ENCODE results near the gene CHSY1. TPM values are rescaled to one million over a fixed set of nuclear protein-coding genes. Genes with fewer than 3 reads are reported as not detected.

CHSY1 gene
- total and polyA plus RNA-seq, 2 donors (not counting 1 experiment from before 2014, with no cell fraction given): 4.7 to 20.3 TPM

DNA sequence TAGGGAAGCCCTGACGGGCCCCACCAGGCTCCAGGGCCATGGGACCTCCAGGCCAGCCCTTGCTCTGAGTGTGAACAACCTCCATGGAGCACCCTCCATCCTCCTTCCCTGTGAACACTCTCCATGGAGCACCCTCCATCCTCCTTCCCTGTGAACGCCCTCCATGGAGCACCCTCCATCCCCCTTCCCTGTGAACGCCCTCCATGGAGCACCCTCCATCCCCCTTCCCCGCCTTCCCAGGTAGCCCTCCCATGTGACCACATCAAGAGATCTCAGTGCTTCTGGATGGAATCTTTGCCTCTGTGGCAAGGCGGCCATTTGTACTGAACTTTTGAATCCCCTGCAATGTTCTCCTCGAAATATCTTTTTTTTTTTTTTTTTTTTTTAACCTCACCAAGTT is 66.5 kb downstream of the CHSY1 start:
- ChIA-PET POLR2A (no interaction called here), CTCF (no interaction called here)
- H3K27ac Mint-ChIP-seq: no peak overlapping the region

DNA sequence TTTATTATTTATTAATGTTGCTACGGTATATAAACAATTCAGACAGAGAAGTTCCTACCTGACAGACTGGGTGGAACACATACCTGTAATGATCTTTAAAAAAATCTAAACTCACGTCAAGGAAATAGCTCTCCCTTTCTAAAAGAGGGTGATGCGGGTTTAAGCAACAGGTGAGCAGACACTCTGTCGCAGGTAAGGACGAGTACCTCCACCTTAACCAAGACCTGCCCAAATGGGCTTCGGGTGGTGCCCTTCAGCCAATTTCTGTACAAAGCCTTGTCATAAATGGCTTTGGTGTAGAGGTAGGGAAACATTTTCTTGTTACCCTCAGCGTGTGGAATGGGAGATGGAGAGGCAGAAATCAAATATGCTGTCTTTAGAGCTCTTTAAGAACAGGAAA is 67.0 kb downstream of the CHSY1 start:
- Histone ChIP-seq H3K4me1 (ENCODE audit: control insufficient read depth in 2 of 2, insufficient read depth in 2 of 2, low read length in 2 of 2) (peaks cover 0 to 8% of the 10 kb centered on the region in 2 donors), H3K9me3 (ENCODE audit: control extremely low read depth in 1 of 3, control insufficient read depth in 2 of 3, insufficient read depth in 1 of 3, low read length in 2 of 3) (no peaks in the 10 kb centered on the region), H3K4me2 (replicated peaks; ENCODE audit: low read depth, low read length, poor library complexity, severe bottlenecking) (no peak overlapping the region), H3K9ac (ENCODE audit: low read length) (no peak overlapping the region), H3K79me2 (ENCODE audit: control insufficient read depth, insufficient read depth, low read length) (peaks cover 52% of the 10 kb centered on the region), H4K20me1 (ENCODE audit: control insufficient read depth, insufficient read depth, low read length, poor library complexity, severe bottlenecking) (peaks cover 37% of the 10 kb centered on the region), H3K27me3 (replicated peaks in 1 of 4; ENCODE audit: control extremely low read depth in 1 of 4, control insufficient read depth in 3 of 4, insufficient read depth in 4 of 4, low read length in 3 of 4) (no peaks in the 10 kb centered on the region), H3K4me3 (ENCODE audit: control extremely low read depth in 1 of 5, extremely low read depth in 1 of 5, insufficient read depth in 1 of 5, low read depth in 2 of 5, low read length in 4 of 5) (no peak overlapping the region), H2AFZ (ENCODE audit: insufficient read depth, low read depth, low read length, poor library complexity, severe bottlenecking) (no peak overlapping the region), H3K27ac (ENCODE audit: low read length in 2 of 2) (no peak overlapping the region), H3K36me3 (replicated peaks in 1 of 2; ENCODE audit: control extremely low read depth in 1 of 2, control insufficient read depth in 1 of 2, extremely low read depth in 1 of 2, insufficient read depth in 2 of 2, low read length in 1 of 2) (peaks cover 0 to 10% of the 10 kb centered on the region in 2 experiments)
- Mint-ChIP-seq H3K9me3 (ENCODE audit: insufficient read depth) (no peaks in the 10 kb centered on the region), H3K4me3 (no peak overlapping the region), H3K27ac (no peak overlapping the region), H3K27me3 (no peaks in the 10 kb centered on the region), H3K4me1 (peaks cover 19% of the 10 kb centered on the region)
- DNase-seq (no peak), ATAC-seq (ENCODE audit: low read depth) (no peak)
- CTCF ChIA-PET: no interaction called here
- TF ChIP-seq EZH2 (IDR thresholded peaks at IDR 0.05; ENCODE audit: borderline replicate concordance, insufficient read depth, low read depth, low read length, poor library complexity, severe bottlenecking): no peak
- TF ChIP-seq, protein P1, sequence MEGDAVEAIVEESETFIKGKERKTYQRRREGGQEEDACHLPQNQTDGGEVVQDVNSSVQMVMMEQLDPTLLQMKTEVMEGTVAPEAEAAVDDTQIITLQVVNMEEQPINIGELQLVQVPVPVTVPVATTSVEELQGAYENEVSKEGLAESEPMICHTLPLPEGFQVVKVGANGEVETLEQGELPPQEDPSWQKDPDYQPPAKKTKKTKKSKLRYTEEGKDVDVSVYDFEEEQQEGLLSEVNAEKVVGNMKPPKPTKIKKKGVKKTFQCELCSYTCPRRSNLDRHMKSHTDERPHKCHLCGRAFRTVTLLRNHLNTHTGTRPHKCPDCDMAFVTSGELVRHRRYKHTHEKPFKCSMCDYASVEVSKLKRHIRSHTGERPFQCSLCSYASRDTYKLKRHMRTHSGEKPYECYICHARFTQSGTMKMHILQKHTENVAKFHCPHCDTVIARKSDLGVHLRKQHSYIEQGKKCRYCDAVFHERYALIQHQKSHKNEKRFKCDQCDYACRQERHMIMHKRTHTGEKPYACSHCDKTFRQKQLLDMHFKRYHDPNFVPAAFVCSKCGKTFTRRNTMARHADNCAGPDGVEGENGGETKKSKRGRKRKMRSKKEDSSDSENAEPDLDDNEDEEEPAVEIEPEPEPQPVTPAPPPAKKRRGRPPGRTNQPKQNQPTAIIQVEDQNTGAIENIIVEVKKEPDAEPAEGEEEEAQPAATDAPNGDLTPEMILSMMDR (IDR thresholded peaks at IDR 0.05): no peak
- WGBS (ENCODE audit: insufficient coverage): 100% methylated on average over 5 of the region's 7 CpGs
- POLR2A ChIA-PET: no interaction called here
- intact Hi-C loops (cut with micrococcal nuclease): no loop called here

More for the DNA sequence above, 66.5 kb downstream of the CHSY1 start:
- Histone ChIP-seq H3K4me1 (ENCODE audit: control insufficient read depth in 2 of 2, insufficient read depth in 2 of 2, low read length in 2 of 2) (peaks cover 0 to 8% of the 10 kb centered on the region in 2 donors), H3K9ac (ENCODE audit: low read length) (no peak overlapping the region), H2AFZ (ENCODE audit: insufficient read depth, low read depth, low read length, poor library complexity, severe bottlenecking) (no peak overlapping the region), H3K4me3 (ENCODE audit: control extremely low read depth in 1 of 5, extremely low read depth in 1 of 5, insufficient read depth in 1 of 5, low read depth in 2 of 5, low read length in 4 of 5) (no peak overlapping the region), H3K36me3 (replicated peaks in 1 of 2; ENCODE audit: control extremely low read depth in 1 of 2, control insufficient read depth in 1 of 2, extremely low read depth in 1 of 2, insufficient read depth in 2 of 2, low read length in 1 of 2) (peaks cover 0 to 10% of the 10 kb centered on the region in 2 experiments), H3K27me3 (replicated peaks in 1 of 4; ENCODE audit: control extremely low read depth in 1 of 4, control insufficient read depth in 3 of 4, insufficient read depth in 4 of 4, low read length in 3 of 4) (no peaks in the 10 kb centered on the region), H3K9me3 (ENCODE audit: control extremely low read depth in 1 of 3, control insufficient read depth in 2 of 3, insufficient read depth in 1 of 3, low read length in 2 of 3) (no peaks in the 10 kb centered on the region), H3K4me2 (replicated peaks; ENCODE audit: low read depth, low read length, poor library complexity, severe bottlenecking) (no peak overlapping the region), H3K27ac (ENCODE audit: low read length in 2 of 2) (no peak overlapping the region), H3K79me2 (ENCODE audit: control insufficient read depth, insufficient read depth, low read length) (peaks cover 56% of the 10 kb centered on the region), H4K20me1 (ENCODE audit: control insufficient read depth, insufficient read depth, low read length, poor library complexity, severe bottlenecking) (peaks cover 39% of the 10 kb centered on the region)
- intact Hi-C loops (cut with micrococcal nuclease): no loop called here
- Mint-ChIP-seq H3K27me3 (no peaks in the 10 kb centered on the region), H3K9me3 (ENCODE audit: insufficient read depth) (no peaks in the 10 kb centered on the region), H3K4me1 (peaks cover 19% of the 10 kb centered on the region), H3K4me3 (no peak overlapping the region)
- ATAC-seq (ENCODE audit: low read depth): no peak
- no peak for TF ChIP-seq EZH2 (IDR thresholded peaks at IDR 0.05; ENCODE audit: borderline replicate concordance, insufficient read depth, low read depth, low read length, poor library complexity, severe bottlenecking)
- TF ChIP-seq, protein P1 (IDR thresholded peaks at IDR 0.05): no peak
- WGBS (ENCODE audit: insufficient coverage): 93% methylated on average over 4 of the region's 6 CpGs
- DNase-seq: no peak
